Thyroid gland (tissue), 4 donors: Measurements from ENCODE around the gene GPR183.

Experiments
- CTCF ChIP-seq, 6 experiments: fragments of 200-600 bp in 3 of 6; fragments of 450-650 bp in 3 of 6; sonication (generic) in 3 of 6; IDR thresholded peaks; one replicate each; pipeline ENCODE4 v1.5.1; 2016 to 2019; ENCODE audit warnings: antibody characterized with exemption in 6 of 6, mild to moderate bottlenecking in 2 of 6, inconsistent platforms in 1 of 6, moderate library complexity in 1 of 6
- POLR2A ChIP-seq, 2 donors: fragments of 450-650 bp; IDR thresholded peaks; one replicate each; pipeline ENCODE4 v1.6.1; 2017; ENCODE audit warnings: antibody characterized with exemption in 2 of 2, mild to moderate bottlenecking in 2 of 2, moderate library complexity in 1 of 2

DNA sequence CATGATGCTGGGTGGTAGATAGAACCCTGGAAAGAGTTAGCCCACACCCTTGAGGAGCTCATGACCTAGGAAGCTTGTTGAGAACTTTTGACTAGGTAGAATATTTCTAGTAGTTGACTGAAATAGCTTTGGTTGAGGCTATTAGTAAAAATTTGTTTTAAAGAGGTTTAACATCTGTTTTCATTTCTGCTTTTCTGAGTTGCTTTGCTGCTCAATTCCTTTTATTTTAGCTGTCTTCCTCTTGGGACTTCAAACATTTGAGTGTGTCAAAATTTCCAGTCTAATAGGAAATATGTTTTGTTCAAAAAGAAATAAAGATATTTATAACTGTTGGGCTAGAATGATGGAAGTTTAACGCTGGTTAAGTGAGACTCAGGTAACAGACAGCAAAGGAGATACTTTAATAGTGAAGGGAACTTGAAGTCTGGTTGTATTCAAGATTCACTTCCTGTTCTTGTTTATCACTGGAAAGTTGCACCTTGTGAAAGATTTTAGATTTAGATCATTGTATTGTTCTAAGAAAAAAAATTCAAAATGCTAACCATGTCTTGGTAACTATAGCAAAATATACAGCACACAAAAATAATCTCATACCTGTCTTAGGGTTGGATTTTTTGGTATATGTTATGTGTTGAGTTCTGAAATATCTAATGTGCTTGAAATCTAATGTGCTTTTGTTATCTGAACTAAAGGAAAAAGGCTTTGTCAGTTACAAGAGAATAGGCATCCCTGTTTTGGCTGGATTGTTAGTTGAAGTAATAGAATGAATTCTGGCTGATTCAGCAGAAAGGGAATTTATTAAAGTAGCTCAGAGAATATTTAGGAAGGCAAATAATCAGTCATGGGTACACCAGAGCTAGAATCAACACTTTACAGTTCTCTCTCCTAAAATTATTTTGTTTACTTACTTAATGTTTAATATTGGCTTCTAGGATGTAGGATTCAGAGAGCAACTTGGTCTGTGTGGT lies 24.7 kb downstream of the GPR183 start:
- TF ChIP-seq CTCF (IDR thresholded peaks at IDR 0.05): no peak
- TF ChIP-seq POLR2A (IDR thresholded peaks at IDR 0.05): no peak
